ENCODE results near the gene SCTR.

Gene SCTR

GRCh38 chr2:119455066-119455718 is 69.1 kb downstream of the SCTR start:
- no peak for DNase-seq (ENCODE audit: low read depth)
- H3K4me3 ChIP-seq (ENCODE audit: low read depth, low read length): no peak overlapping the region
- TF ChIP-seq CTCF (IDR thresholded peaks at IDR 0.05; ENCODE audit: low read depth, low read length) (no peak), POLR2A (IDR thresholded peaks at IDR 0.05; ENCODE audit: extremely low read depth, insufficient read length) (no peak), MYC (IDR thresholded peaks at IDR 0.05; ENCODE audit: low read depth, low read length) (no peak)
- TF ChIP-seq, protein P1, sequence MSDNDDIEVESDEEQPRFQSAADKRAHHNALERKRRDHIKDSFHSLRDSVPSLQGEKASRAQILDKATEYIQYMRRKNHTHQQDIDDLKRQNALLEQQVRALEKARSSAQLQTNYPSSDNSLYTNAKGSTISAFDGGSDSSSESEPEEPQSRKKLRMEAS (IDR thresholded peaks at IDR 0.05; ENCODE audit: low read depth, low read length): no peak

DNA sequence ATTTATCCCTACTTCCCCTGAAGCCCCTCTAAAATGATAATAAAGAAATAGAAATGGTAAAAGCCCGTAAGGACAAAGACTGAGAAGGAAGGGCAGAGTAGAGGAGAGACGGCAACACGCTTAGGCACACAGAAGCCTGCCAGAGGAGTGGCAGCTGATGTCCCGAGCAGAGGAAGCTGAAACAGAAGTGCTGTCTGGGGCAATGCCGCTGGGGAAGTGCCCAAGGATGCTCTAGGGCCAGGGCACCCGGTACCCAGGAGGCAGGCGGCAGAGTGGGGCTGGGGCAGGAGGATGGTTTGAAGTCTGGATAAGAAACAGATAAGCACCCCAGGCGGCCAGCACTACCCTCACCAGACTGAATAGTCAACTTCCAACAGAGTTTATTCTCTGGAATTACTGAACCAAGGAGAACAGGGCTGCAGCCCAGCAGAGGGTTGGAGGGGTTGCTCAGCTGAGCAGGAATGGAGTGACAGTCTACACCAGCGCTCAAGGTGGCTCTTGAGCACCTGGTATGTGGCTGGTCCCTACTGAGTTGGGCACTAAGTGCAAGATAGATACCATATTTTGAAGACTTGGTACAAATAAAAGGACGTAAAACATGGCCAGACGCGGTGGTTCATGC is 70.2 kb downstream of the SCTR start:
- no peak for TF ChIP-seq MYC (IDR thresholded peaks at IDR 0.05; ENCODE audit: low read depth, low read length)
- TF ChIP-seq POLR2A (IDR thresholded peaks at IDR 0.05; ENCODE audit: extremely low read depth, insufficient read length): no peak
- no peak for TF ChIP-seq CTCF (IDR thresholded peaks at IDR 0.05; ENCODE audit: low read depth, low read length)
- TF ChIP-seq, protein P1 (IDR thresholded peaks at IDR 0.05; ENCODE audit: low read depth, low read length): no peak
- no peak for DNase-seq (ENCODE audit: low read depth)
- no peak overlapping the region for H3K4me3 ChIP-seq (ENCODE audit: low read depth, low read length)

GRCh38 chr2:119451336-119452050 is 72.8 kb downstream of the SCTR start:
- TF ChIP-seq MYC (IDR thresholded peaks at IDR 0.05; ENCODE audit: low read depth, low read length): no peak
- no peak for TF ChIP-seq POLR2A (IDR thresholded peaks at IDR 0.05; ENCODE audit: extremely low read depth, insufficient read length)
- TF ChIP-seq, protein P1 (IDR thresholded peaks at IDR 0.05; ENCODE audit: low read depth, low read length): no peak
- no peak for TF ChIP-seq CTCF (IDR thresholded peaks at IDR 0.05; ENCODE audit: low read depth, low read length)
- no peak for DNase-seq (ENCODE audit: low read depth)

GRCh38 chr2:119449521-119449920 is 74.8 kb downstream of the SCTR start:
- TF ChIP-seq POLR2A (IDR thresholded peaks at IDR 0.05; ENCODE audit: extremely low read depth, insufficient read length) (no peak), CTCF (IDR thresholded peaks at IDR 0.05; ENCODE audit: low read depth, low read length) (no peak), MYC (IDR thresholded peaks at IDR 0.05; ENCODE audit: low read depth, low read length) (no peak)
- TF ChIP-seq, protein P1 (IDR thresholded peaks at IDR 0.05; ENCODE audit: low read depth, low read length): no peak
- H3K4me3 ChIP-seq (ENCODE audit: low read depth, low read length): no peak overlapping the region
- no peak for DNase-seq (ENCODE audit: low read depth)

More at GRCh38 chr2:119451336-119452050, 72.8 kb downstream of the SCTR start:
- no peak overlapping the region for H3K4me3 ChIP-seq (ENCODE audit: low read depth, low read length)

GRCh38 chr2:119448427-119449141 is 75.7 kb downstream of the SCTR start:
- TF ChIP-seq, protein P1 (IDR thresholded peaks at IDR 0.05; ENCODE audit: low read depth, low read length): no peak
- TF ChIP-seq CTCF (IDR thresholded peaks at IDR 0.05; ENCODE audit: low read depth, low read length): no peak
- no peak for TF ChIP-seq MYC (IDR thresholded peaks at IDR 0.05; ENCODE audit: low read depth, low read length)
- TF ChIP-seq POLR2A (IDR thresholded peaks at IDR 0.05; ENCODE audit: extremely low read depth, insufficient read length): no peak
- H3K4me3 ChIP-seq (ENCODE audit: low read depth, low read length): no peak overlapping the region
- DNase-seq (ENCODE audit: low read depth): no peak
